ENCODE data around the gene CD302. TPM values are rescaled to one million over a fixed set of nuclear protein-coding genes. Genes with fewer than 3 reads are reported as not detected.
A peak's percentile ranks its signal among the peaks of the same experiment; 100 is the strongest.

CD302 gene
- total RNA-seq, 2 experiments from 2014 or later: 0.43 to 0.74 TPM

DNA sequence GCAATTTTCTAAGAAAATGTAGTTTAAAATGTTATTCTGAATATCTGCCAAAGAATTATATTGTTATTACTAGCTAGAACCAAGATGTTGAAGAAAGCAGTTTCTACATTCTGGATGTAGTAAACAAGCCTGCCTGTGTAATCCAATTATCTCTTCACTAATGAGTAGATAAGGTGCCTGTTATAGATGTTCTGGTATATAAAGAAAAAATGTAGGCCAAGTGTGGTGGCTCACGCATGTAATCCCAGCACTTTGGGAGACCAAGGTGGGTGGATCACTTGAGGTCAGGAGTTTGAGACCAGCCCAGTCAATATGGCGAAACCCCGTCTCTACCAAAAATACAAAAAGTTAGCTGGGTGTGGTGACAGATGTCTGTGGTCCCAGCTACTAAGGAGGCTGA lies 28.9 kb downstream of the CD302 start:
- intact Hi-C loops (cut with micrococcal nuclease): no loop called here
- Mint-ChIP-seq H3K27me3 (no peaks in the 10 kb centered on the region), H3K27ac (no peak overlapping the region), H3K4me3 (no peak overlapping the region), H3K4me1 (ENCODE audit: low read depth) (peaks cover 11% of the 10 kb centered on the region), H3K36me3 (ENCODE audit: low read depth) (peaks cover 24% of the 10 kb centered on the region), H3K9me3 (no peaks in the 10 kb centered on the region)
- CTCF ChIA-PET: no interaction called here
- POLR2A ChIA-PET: interaction anchor here (0.5 to 0.9 kb wide), 2 partner anchors 11 to 429 kb away, joined by 3 read pairs; no protein-coding TSS in a partner anchor
- ATAC-seq: no peak
- TF ChIP-seq, protein P1, sequence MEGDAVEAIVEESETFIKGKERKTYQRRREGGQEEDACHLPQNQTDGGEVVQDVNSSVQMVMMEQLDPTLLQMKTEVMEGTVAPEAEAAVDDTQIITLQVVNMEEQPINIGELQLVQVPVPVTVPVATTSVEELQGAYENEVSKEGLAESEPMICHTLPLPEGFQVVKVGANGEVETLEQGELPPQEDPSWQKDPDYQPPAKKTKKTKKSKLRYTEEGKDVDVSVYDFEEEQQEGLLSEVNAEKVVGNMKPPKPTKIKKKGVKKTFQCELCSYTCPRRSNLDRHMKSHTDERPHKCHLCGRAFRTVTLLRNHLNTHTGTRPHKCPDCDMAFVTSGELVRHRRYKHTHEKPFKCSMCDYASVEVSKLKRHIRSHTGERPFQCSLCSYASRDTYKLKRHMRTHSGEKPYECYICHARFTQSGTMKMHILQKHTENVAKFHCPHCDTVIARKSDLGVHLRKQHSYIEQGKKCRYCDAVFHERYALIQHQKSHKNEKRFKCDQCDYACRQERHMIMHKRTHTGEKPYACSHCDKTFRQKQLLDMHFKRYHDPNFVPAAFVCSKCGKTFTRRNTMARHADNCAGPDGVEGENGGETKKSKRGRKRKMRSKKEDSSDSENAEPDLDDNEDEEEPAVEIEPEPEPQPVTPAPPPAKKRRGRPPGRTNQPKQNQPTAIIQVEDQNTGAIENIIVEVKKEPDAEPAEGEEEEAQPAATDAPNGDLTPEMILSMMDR (IDR thresholded peaks at IDR 0.05): no peak
- no peak for DNase-seq

DNA sequence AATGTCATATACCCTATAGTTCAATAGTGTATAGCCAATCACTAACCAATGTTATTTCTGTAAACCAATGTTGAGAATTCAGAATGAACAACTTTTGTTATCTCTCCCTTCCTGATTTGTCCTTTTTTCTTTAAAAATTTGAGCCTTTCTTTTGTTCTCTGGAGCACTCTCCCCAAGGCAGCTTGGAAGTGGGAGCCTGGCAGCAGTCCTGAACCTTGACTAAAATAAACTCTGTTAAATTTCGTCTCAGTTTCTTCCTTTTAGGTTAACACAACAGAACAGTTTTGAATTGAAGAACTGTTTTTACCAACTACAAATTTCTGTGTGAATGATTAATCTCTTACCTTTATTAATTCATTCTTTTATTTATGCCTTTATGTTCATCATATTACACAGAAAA lies 35.9 kb downstream of the CD302 start:
- ChIA-PET CTCF (interaction anchor here (1.2 to 1.3 kb wide), 3 partner anchors 9 to 50 kb away, joined by 3 to 4 read pairs (median 3); no protein-coding TSS in a partner anchor), POLR2A (interaction anchor here (0.6 kb wide), 1 partner anchor 595 kb away, joined by 3 read pairs; no protein-coding TSS in a partner anchor)
- Mint-ChIP-seq H3K4me3 (no peak overlapping the region), H3K27me3 (no peaks in the 10 kb centered on the region), H3K36me3 (ENCODE audit: low read depth) (peaks cover 45% of the 10 kb centered on the region), H3K9me3 (no peaks in the 10 kb centered on the region), H3K27ac (peak overlapping the region; percentile 36), H3K4me1 (ENCODE audit: low read depth) (peaks cover 18% of the 10 kb centered on the region)
- ATAC-seq (no peak), DNase-seq (no peak)
- TF ChIP-seq, protein P1 (IDR thresholded peaks at IDR 0.05): no peak
- intact Hi-C loops (cut with micrococcal nuclease): no loop called here

DNA sequence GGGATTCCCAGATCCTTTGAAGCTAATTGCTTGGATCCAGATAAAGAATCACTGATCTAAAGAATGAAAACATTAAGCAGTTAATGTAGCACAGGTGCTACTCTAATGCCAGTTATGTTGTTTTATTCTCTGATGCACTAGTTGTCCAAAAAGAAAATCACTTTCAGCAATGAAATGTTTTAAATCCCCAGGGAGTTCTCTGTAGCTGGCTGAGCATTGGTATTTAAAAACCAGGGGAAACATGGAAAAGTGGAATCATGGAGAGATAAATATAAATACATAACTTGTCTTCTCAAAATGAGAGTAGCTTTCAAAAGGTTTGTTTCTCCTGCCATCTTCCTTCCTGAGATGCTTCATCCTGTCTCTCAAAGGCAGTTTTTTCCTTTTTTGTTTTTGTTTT lies 37.7 kb downstream of the CD302 start:
- Mint-ChIP-seq H3K4me1 (ENCODE audit: low read depth) (peaks cover 10% of the 10 kb centered on the region), H3K27me3 (no peaks in the 10 kb centered on the region), H3K9me3 (no peaks in the 10 kb centered on the region), H3K27ac (no peak overlapping the region), H3K36me3 (ENCODE audit: low read depth) (peaks cover 36% of the 10 kb centered on the region), H3K4me3 (no peak overlapping the region)
- CTCF ChIA-PET: no interaction called here
- ATAC-seq (no peak), DNase-seq (no peak)
- TF ChIP-seq, protein P1 (IDR thresholded peaks at IDR 0.05): no peak
- POLR2A ChIA-PET: interaction anchor here (0.7 kb wide), 1 partner anchor 125 kb away, joined by 3 read pairs; no protein-coding TSS in a partner anchor
- intact Hi-C loops (cut with micrococcal nuclease): no loop called here

DNA sequence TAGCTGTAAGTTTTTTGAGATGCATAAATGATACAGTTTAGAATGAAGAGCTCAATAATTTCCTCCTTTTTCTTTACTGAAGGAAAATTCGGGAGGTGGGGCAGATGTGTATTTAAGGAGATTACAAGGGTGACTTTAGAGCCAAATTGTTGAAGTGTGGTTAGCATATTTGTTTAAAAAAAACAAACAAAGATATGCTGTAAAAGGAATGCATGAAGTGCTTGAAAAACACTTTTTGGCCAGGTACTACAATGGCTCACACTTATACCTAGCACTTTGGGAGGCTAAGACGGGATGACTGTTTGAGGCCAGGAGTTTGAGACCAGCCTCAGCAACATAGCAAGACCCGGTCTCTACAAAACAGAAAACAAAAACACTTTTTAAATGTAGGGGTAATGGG lies 38.4 kb downstream of the CD302 start:
- Mint-ChIP-seq H3K27ac (no peak overlapping the region), H3K36me3 (ENCODE audit: low read depth) (peaks cover 32% of the 10 kb centered on the region), H3K4me3 (no peak overlapping the region), H3K4me1 (ENCODE audit: low read depth) (peaks cover 8% of the 10 kb centered on the region), H3K9me3 (no peaks in the 10 kb centered on the region), H3K27me3 (no peaks in the 10 kb centered on the region)
- intact Hi-C loops (cut with micrococcal nuclease): no loop called here
- ATAC-seq (no peak), DNase-seq (no peak)
- TF ChIP-seq, protein P1 (IDR thresholded peaks at IDR 0.05): no peak
- CTCF ChIA-PET: interaction anchor here (1.1 kb wide), 1 partner anchor 20 kb away, joined by 3 read pairs; no protein-coding TSS in a partner anchor
- POLR2A ChIA-PET: interaction anchor here (0.6 kb wide), 1 partner anchor 26 kb away, joined by 4 read pairs; no protein-coding TSS in a partner anchor

DNA sequence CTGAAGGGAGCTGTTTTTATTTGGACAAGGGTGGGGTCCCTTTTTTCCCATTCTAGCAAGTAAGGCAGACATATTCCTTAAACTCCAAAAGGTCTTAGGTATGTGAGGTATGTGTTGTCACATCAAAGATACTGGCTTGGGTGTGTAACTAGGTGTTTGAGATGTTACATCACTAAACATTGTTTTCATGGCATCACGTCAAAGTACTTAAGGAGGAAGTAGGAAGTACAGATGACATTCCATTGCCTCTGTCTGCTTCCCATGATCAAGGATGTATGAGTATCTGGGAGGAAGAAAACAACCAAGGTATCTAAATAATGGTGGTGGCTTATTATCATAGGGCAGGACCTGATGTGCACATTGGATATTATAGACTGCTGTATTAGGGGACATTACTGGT lies 39.3 kb downstream of the CD302 start:
- POLR2A ChIA-PET: no interaction called here
- intact Hi-C loops (cut with micrococcal nuclease): no loop called here
- H3K36me3 Mint-ChIP-seq (ENCODE audit: low read depth): peaks cover 30% of the 10 kb centered on the region

More for the DNA sequence above, 39.3 kb downstream of the CD302 start:
- Mint-ChIP-seq H3K4me3 (no peak overlapping the region), H3K27ac (peak overlapping the region; percentile 2), H3K27me3 (no peaks in the 10 kb centered on the region), H3K4me1 (ENCODE audit: low read depth) (peaks cover 7% of the 10 kb centered on the region), H3K9me3 (no peaks in the 10 kb centered on the region)
- CTCF ChIA-PET: interaction anchor here (1.1 kb wide), 1 partner anchor 19 kb away, joined by 3 read pairs; no protein-coding TSS in a partner anchor
- TF ChIP-seq, protein P1 (IDR thresholded peaks at IDR 0.05): no peak
- DNase-seq: no peak
- no peak for ATAC-seq
